ENCODE results near the gene REPS1. TPM values are rescaled to one million over a fixed set of nuclear protein-coding genes. Genes with fewer than 3 reads are reported as not detected.

Gene REPS1
- total and polyA plus RNA-seq, 2 of the 13 experiments (the other 11 are each of a cell fraction or from before 2014, with no cell fraction given): 36.4 to 38.3 TPM

GRCh38 chr6:139028658-139029469 is 40.8 kb upstream of the REPS1 start, which contains the start of gene ABRACL:
ABRACL (plus strand) TSS chr6:139028745; CDS start chr6:139034161, 5,416 bp downstream.
- FAIRE-seq (no peak), ATAC-seq (peak; percentile 88), DNase-seq (ENCODE audit: low spot score) (no peak)
- Histone ChIP-seq H3K9ac (ENCODE audit: insufficient read depth, low read depth, low read length) (peak within 1 kb of the TSS; percentile 51), H3K27me3 (ENCODE audit: control insufficient read depth in 1 of 2, insufficient read depth in 2 of 2, low read length in 2 of 2) (peaks cover 2 to 28% of the 10 kb centered on the region in 2 experiments), H3K4me3 (replicated peaks in 1 of 3; ENCODE audit: insufficient read depth in 1 of 3, low read depth in 2 of 3, low read length in 3 of 3) (peak within 1 kb of the TSS; percentile 68 to 81 (median 72)), H3K9me3 (ENCODE audit: low read length) (no peaks in the 10 kb centered on the region), H3K4me1 (ENCODE audit: insufficient read depth, low read length) (peaks cover 19% of the 10 kb centered on the region), H2AFZ (ENCODE audit: low read length) (peak within 1 kb of the TSS; percentile 57), H3K4me2 (ENCODE audit: low read depth, low read length) (peak within 1 kb of the TSS; percentile 95), H4K20me1 (ENCODE audit: insufficient read depth, low read length) (no peaks in the 10 kb centered on the region), H3K79me2 (ENCODE audit: insufficient read depth, low read length) (no peaks in the 10 kb centered on the region), H3K36me3 (replicated peaks in 1 of 2; ENCODE audit: control insufficient read depth in 1 of 2, insufficient read depth in 2 of 2, low read length in 2 of 2) (no peaks in the 10 kb centered on the region), H3K27ac (ENCODE audit: extremely low read length, insufficient read depth, low read length) (no peak within 1 kb of the TSS)
- POLR2A ChIA-PET: no interaction called here
- no TSS peak for BruUV-seq (replicated peaks)
- WGBS (ENCODE audit: low lambda C conversion rate): 2% methylated on average over 30 of the region's 77 CpGs
- CTCF ChIA-PET (ENCODE audit: low intra/inter-chr PET ratio, low total read pairs): no interaction called here
- in situ Hi-C loops (cut with HindIII; ENCODE audit: extremely low pct_ligation_motif_present, low pct_unique_long_range_greater_than_20kb): no loop called here
- intact Hi-C loops (cut with micrococcal nuclease; ENCODE audit: unreplicated experiment): no loop called here
- peak; percentile 50; the same call in 1 of the 2 replicates for TF ChIP-seq ZBTB10 (CRISPR knock-in tag; IDR thresholded peaks at IDR 0.05; ENCODE audit: borderline replicate concordance)
- no peak for TF ChIP-seq ZNF317 (CRISPR knock-in tag; IDR thresholded peaks at IDR 0.05)
- TF ChIP-seq PATZ1 (CRISPR knock-in tag; IDR thresholded peaks at IDR 0.05): peak; percentile 61
- TF ChIP-seq NFYB (CRISPR knock-in tag; IDR thresholded peaks at IDR 0.05): no peak
- no peak for TF ChIP-seq MIER3 (CRISPR knock-in tag; IDR thresholded peaks at IDR 0.05; ENCODE audit: borderline replicate concordance)
- no peak for TF ChIP-seq ZNF570 (CRISPR knock-in tag; IDR thresholded peaks at IDR 0.05; ENCODE audit: borderline replicate concordance)
- TF ChIP-seq BORCS8-MEF2B (CRISPR knock-in tag; IDR thresholded peaks at IDR 0.05): no peak
- TF ChIP-seq ZBTB7B (CRISPR knock-in tag; IDR thresholded peaks at IDR 0.05): peak; percentile 42; the same call in 1 of the 2 replicates
- TF ChIP-seq DNMT3B (CRISPR knock-in tag; conservative IDR thresholded peaks at IDR 0.05): 0 out of 2 replicates have a peak, but pooled peaks have one; percentile 45
- TF ChIP-seq JUND (CRISPR knock-in tag; IDR thresholded peaks at IDR 0.05): no peak
- TF ChIP-seq ZBTB4 (CRISPR knock-in tag; IDR thresholded peaks at IDR 0.05; ENCODE audit: borderline replicate concordance): no peak
- TF ChIP-seq PREB (CRISPR knock-in tag; IDR thresholded peaks at IDR 0.05): no peak
- TF ChIP-seq SRSF4 (IDR thresholded peaks at IDR 0.05; ENCODE audit: low read depth, low read length, poor library complexity, severe bottlenecking): no peak
- TF ChIP-seq ZBTB7A (CRISPR knock-in tag; IDR thresholded peaks at IDR 0.05): peak; percentile 69
